H1 (cell line): ENCODE measurements around the gene GRM4. TPM values are rescaled to one million over a fixed set of nuclear protein-coding genes. Genes with fewer than 3 reads are reported as not detected.

Experiments used
- ASH2L ChIP-seq: fragments of 200-600, 300-600 bp; sonication (generic); IDR thresholded peaks from one replicate; pipeline ENCODE4 v1.7.1; 2017; ENCODE audit warnings: low read length
- polyA plus RNA-seq, 7 experiments: library from polyadenylated mRNA; depleted of rRNA in 3 of 7; stranded (reverse) in 5 of 7; unstranded in 2 of 7; fragments of >200 nt in 5 of 7; fragments of 200-250 nt in 2 of 7; gene quantifications; 1 replicate in 5 of 7; 2 replicates in 1 of 7; 4 replicates in 1 of 7; pipeline versions ENCODE4 v1.2.1 to v1.2.3, GENCODE V29; 2011 to 2013; ENCODE audit warnings: missing spikeins in 2 of 7, mixed read lengths in 2 of 7
- total RNA-seq: library from RNA; stranded (reverse); fragmentation: NEBNext Ultra II Directional; extraction: Animal tissue kit (Norgen Biotek cat#: 25700); gene quantifications from 2 replicates; pipeline ENCODE4 v1.2.1, GENCODE V29; 2021

The GRM4 gene
- total and polyA plus RNA-seq, 2 of the 8 experiments (the other 6 are each of a cell fraction or from before 2014, with no cell fraction given): 19.6 to 21.5 TPM

DNA sequence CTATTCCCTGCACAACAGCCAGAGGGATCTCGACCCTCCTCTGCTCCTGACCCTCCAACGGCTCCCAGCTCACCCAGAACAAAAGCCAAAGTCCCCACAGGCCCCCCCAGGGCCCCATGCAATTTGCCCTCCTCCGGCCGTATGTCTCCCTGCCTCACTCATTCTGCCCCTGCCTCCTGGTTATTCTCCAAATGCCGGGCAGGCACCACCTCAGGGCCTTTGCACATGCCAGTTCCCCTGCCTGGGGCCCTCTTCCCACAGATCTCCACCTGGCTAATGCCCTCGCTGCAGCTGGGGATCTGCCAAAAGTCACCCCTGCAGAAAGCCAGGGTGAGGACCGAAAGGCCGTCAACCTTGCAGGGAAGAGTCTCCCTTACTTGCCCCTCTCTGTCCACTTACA lies 66.0 kb downstream of the GRM4 start (continued):
- no peak for TF ChIP-seq ASH2L
